Fibroblast of the aortic adventitia (primary cell): ENCODE results near the gene MPEG1. TPM values are rescaled to one million over a fixed set of nuclear protein-coding genes. Genes with fewer than 3 reads are reported as not detected.

Experiments
- DNase-seq: peaks from one replicate; pipeline ENCODE4 v3.0.0-alpha.2; 2010; ENCODE audit warnings: low read depth
- H3K4me3 ChIP-seq: 2 replicates; pipeline ENCODE4 v1.5.1; 2011; ENCODE audit warnings: low read depth, mild to moderate bottlenecking, control low read depth, low read length, moderate library complexity
- total RNA-seq: library from RNA; depleted of rRNA; stranded (reverse); fragments of >200 nt; gene quantifications from 2 replicates; pipeline ENCODE4 v1.2.3, GENCODE V29; 2012; ENCODE audit warnings: low replicate concordance
- TF ChIP-seq, protein P1 (sequence below): IDR thresholded peaks from 2 replicates; pipeline ENCODE4 v1.5.1; 2011; ENCODE audit warnings: mild to moderate bottlenecking, low read length, control low read depth, inconsistent platforms; ENCODE audit not compliant: insufficient read depth

MPEG1 gene
- total RNA-seq, 1 donor, result not detected

GRCh38 chr11:59254286-59254685 lies 41.6 kb upstream of the MPEG1 start:
- DNase-seq, result no peak
- TF ChIP-seq, protein P1, sequence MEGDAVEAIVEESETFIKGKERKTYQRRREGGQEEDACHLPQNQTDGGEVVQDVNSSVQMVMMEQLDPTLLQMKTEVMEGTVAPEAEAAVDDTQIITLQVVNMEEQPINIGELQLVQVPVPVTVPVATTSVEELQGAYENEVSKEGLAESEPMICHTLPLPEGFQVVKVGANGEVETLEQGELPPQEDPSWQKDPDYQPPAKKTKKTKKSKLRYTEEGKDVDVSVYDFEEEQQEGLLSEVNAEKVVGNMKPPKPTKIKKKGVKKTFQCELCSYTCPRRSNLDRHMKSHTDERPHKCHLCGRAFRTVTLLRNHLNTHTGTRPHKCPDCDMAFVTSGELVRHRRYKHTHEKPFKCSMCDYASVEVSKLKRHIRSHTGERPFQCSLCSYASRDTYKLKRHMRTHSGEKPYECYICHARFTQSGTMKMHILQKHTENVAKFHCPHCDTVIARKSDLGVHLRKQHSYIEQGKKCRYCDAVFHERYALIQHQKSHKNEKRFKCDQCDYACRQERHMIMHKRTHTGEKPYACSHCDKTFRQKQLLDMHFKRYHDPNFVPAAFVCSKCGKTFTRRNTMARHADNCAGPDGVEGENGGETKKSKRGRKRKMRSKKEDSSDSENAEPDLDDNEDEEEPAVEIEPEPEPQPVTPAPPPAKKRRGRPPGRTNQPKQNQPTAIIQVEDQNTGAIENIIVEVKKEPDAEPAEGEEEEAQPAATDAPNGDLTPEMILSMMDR, result no peak
- H3K4me3 ChIP-seq, result no peak overlapping the region

- no peak for DNase-seq
- TF ChIP-seq, protein P1, result no peak
- no peak overlapping the region for H3K4me3 ChIP-seq
Measured at GRCh38 chr11:59253001-59253400, 40.3 kb upstream of the MPEG1 start.

- TF ChIP-seq, protein P1, result no peak
Measured at GRCh38 chr11:59249535-59249934, 36.8 kb upstream of the MPEG1 start.

GRCh38 chr11:59247531-59248227 lies 35.0 kb upstream of the MPEG1 start:
- TF ChIP-seq, protein P1, result no peak
- DNase-seq, result peak; percentile 72
- H3K4me3 ChIP-seq, result no peak overlapping the region

More at GRCh38 chr11:59249535-59249934, 36.8 kb upstream of the MPEG1 start:
- DNase-seq, result no peak
- H3K4me3 ChIP-seq, result no peak overlapping the region

GRCh38 chr11:59243633-59244032 lies 30.9 kb upstream of the MPEG1 start:
- no peak overlapping the region for H3K4me3 ChIP-seq
- TF ChIP-seq, protein P1, result no peak
- no peak for DNase-seq

GRCh38 chr11:59240322-59240721 lies 27.6 kb upstream of the MPEG1 start:
- no peak overlapping the region for H3K4me3 ChIP-seq
- no peak for DNase-seq
- TF ChIP-seq, protein P1, result no peak

- DNase-seq, result no peak
- TF ChIP-seq, protein P1, result no peak
- H3K4me3 ChIP-seq, result no peak overlapping the region
Measured at GRCh38 chr11:59226396-59226795, 13.7 kb upstream of the MPEG1 start.
